Stomach (tissue), 4 donors: ENCODE results near the gene CGB8.
"Not testable (repeated sequence)": the region's sequence is repeated elsewhere in the genome, so short reads cannot be mapped to it uniquely, and the experiment has no call there.

ENCODE experiments used
- POLR2AphosphoS5 ChIP-seq, 3 donors: sonication (generic); formaldehyde crosslinking; IDR thresholded peaks; one replicate each; pipeline ENCODE4 v1.6.1; 2016; ENCODE audit warnings: antibody characterized with exemption in 3 of 3
- TF ChIP-seq, protein P1 (sequence below), 7 experiments: fragments of 450-650 bp in 4 of 7; fragments of 200-600 bp in 3 of 7; sonication (generic) in 3 of 7; IDR thresholded peaks; one replicate each; pipeline ENCODE4 v1.5.1; 2016 to 2019; ENCODE audit warnings: antibody characterized with exemption in 7 of 7, control low read depth in 2 of 7, mild to moderate bottlenecking in 1 of 7

DNA sequence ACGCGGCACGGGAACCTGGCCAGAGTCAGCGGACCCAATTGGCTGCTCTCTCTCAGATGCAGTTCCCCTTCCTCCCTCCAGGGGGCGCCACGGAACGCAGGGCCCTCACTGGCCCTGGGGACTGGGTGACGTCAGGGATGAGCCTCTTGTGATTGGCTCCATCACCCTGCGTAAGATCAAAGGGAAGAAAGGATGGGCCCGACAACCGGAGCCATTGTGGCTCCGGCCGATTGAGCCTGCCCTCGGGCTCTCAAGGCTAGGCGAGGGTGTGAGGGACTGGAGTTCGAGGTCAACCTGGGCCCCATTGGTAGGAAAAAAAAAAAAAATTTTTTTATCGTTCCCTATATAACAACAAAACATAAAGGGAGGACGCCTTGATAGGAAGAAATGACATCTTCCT is 12.1 kb downstream of the CGB8 start, which contains the start of gene CGB1:
- not testable (repeated sequence) for TF ChIP-seq POLR2AphosphoS5 (IDR thresholded peaks at IDR 0.05)
- TF ChIP-seq, protein P1, sequence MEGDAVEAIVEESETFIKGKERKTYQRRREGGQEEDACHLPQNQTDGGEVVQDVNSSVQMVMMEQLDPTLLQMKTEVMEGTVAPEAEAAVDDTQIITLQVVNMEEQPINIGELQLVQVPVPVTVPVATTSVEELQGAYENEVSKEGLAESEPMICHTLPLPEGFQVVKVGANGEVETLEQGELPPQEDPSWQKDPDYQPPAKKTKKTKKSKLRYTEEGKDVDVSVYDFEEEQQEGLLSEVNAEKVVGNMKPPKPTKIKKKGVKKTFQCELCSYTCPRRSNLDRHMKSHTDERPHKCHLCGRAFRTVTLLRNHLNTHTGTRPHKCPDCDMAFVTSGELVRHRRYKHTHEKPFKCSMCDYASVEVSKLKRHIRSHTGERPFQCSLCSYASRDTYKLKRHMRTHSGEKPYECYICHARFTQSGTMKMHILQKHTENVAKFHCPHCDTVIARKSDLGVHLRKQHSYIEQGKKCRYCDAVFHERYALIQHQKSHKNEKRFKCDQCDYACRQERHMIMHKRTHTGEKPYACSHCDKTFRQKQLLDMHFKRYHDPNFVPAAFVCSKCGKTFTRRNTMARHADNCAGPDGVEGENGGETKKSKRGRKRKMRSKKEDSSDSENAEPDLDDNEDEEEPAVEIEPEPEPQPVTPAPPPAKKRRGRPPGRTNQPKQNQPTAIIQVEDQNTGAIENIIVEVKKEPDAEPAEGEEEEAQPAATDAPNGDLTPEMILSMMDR (IDR thresholded peaks at IDR 0.05): peak in 1 of 7 experiments; percentile 14
